Upper lobe of left lung (tissue), 6 donors: ENCODE measurements around the gene ZNF746. TPM values are rescaled to one million over a fixed set of nuclear protein-coding genes. Genes with fewer than 3 reads are reported as not detected.
A peak's percentile ranks its signal among the peaks of the same experiment; 100 is the strongest.

Experiments
- ATAC-seq, 2 donors: fragments of 200-7000 bp; cut with Tn5 transposase; one replicate each; pipeline ENCODE4 v1.9.1; 2022; ENCODE audit warnings: mild to moderate bottlenecking in 2 of 2, moderate library complexity in 2 of 2; ENCODE audit not compliant: low FRiP score in 2 of 2
- DNase-seq, 2 donors: peaks; one replicate each; pipeline ENCODE4 v3.0.0-alpha.2; 2019 to 2020
- H3K27ac ChIP-seq, 4 donors: fragments of 200-600 bp; sonication (generic); one replicate each; pipeline ENCODE4 v1.5.1; 2016 to 2019
- H3K27me3 ChIP-seq, 4 donors: fragments of 200-600 bp; sonication (generic); one replicate each; pipeline ENCODE4 v1.5.1; 2017 to 2019
- H3K36me3 ChIP-seq, 4 donors: fragments of 200-600 bp; sonication (generic); one replicate each; pipeline ENCODE4 v1.5.1; 2016 to 2019
- H3K4me1 ChIP-seq, 4 donors: fragments of 200-600 bp; sonication (generic); one replicate each; pipeline ENCODE4 v1.5.1; 2018 to 2019
- H3K4me3 ChIP-seq, 4 donors: fragments of 200-600 bp; sonication (generic); one replicate each; pipeline ENCODE4 v1.5.1; 2017 to 2019; ENCODE audit warnings: mild to moderate bottlenecking in 2 of 4, moderate library complexity in 1 of 4
- H3K9me3 ChIP-seq, 4 donors: fragments of 200-600 bp; sonication (generic); one replicate each; pipeline ENCODE4 v1.5.1; 2018 to 2019
- CTCF ChIP-seq, 6 experiments: fragments of 450-650 bp in 4 of 6; fragments of 200-600 bp in 2 of 6; sonication (generic) in 2 of 6; IDR thresholded peaks; one replicate each; pipeline ENCODE4 v1.5.1; 2016 to 2019; ENCODE audit warnings: antibody characterized with exemption in 6 of 6
- EP300 ChIP-seq, 4 donors: sonication (generic); formaldehyde crosslinking; IDR thresholded peaks; one replicate each; pipeline ENCODE4 v1.5.1; 2017; ENCODE audit warnings: antibody characterized with exemption in 4 of 4, control low read depth in 2 of 4
- POLR2A ChIP-seq, 4 donors: fragments of 450-650 bp; IDR thresholded peaks; one replicate each; pipeline ENCODE4 v1.5.1; 2016 to 2017; ENCODE audit warnings: antibody characterized with exemption in 4 of 4, mild to moderate bottlenecking in 2 of 4
- POLR2AphosphoS5 ChIP-seq, 2 donors: sonication (generic); formaldehyde crosslinking; IDR thresholded peaks; one replicate each; pipeline ENCODE4 v1.5.1; 2017; ENCODE audit warnings: antibody characterized with exemption in 2 of 2
- WGBS, 2 donors: methylation state at CpG; one replicate each; pipeline ENCODE4 v1.1.5; 2017 to 2018; 5-methylcytosine and 5-hydroxymethylcytosine counted together
- total RNA-seq, 6 donors: library from RNA; depleted of rRNA in 4 of 6; stranded (reverse); fragments of >200 nt in 4 of 6; gene quantifications; one replicate each; pipeline versions ENCODE4 v1.1.0 to v1.2.1, GENCODE V29; 2016 to 2021
- donor health status: DM: no; HTN: no; CAD: no; lungs with moderate emphysema.
- donor health status: DM: no; HTN: yes; CAD: no; lungs with severe emphysema.

Gene ZNF746
- total RNA-seq, 6 donors from 2014 or later, result 19.4 to 54.5 (median 25.2) TPM

- ATAC-seq (no peak), DNase-seq (no peak)
- Histone ChIP-seq H3K9me3 (no peaks in the 10 kb centered on the region), H3K36me3 (peaks cover 7 to 67% (median 44%) of the 10 kb centered on the region in 4 donors), H3K27ac (no peak overlapping the region), H3K4me1 (no peaks in the 10 kb centered on the region), H3K27me3 (no peaks in the 10 kb centered on the region), H3K4me3 (no peak overlapping the region)
- 90 to 92% methylated on average over 8 of the region's 8 CpGs for WGBS, 2 donors
- TF ChIP-seq EP300 (IDR thresholded peaks at IDR 0.05) (no peak), POLR2A (IDR thresholded peaks at IDR 0.05) (no peak), CTCF (IDR thresholded peaks at IDR 0.05) (no peak), POLR2AphosphoS5 (IDR thresholded peaks at IDR 0.05) (no peak)
These were observed 64.5 kb downstream of the ZNF746 start for GRCh38 chr7:149433124-149433523.

GRCh38 chr7:149432121-149432691 lies 65.4 kb downstream of the ZNF746 start:
- 93 to 97% methylated on average over 44 to 53 of the region's 53 CpGs for WGBS, 2 donors
- Histone ChIP-seq H3K9me3 (no peaks in the 10 kb centered on the region), H3K36me3 (peaks cover 7 to 64% (median 44%) of the 10 kb centered on the region in 4 donors), H3K4me1 (no peaks in the 10 kb centered on the region), H3K4me3 (no peak overlapping the region), H3K27me3 (no peaks in the 10 kb centered on the region), H3K27ac (no peak overlapping the region)
- TF ChIP-seq CTCF (IDR thresholded peaks at IDR 0.05), result no peak
- no peak for TF ChIP-seq EP300 (IDR thresholded peaks at IDR 0.05)
- no peak for TF ChIP-seq POLR2AphosphoS5 (IDR thresholded peaks at IDR 0.05)
- TF ChIP-seq POLR2A (IDR thresholded peaks at IDR 0.05), result no peak
- ATAC-seq (peak; percentile 13 to 45), DNase-seq (peak in 1 of 2 donors; percentile 78)

- 93 to 96% methylated on average over 36 to 65 of the region's 66 CpGs for whole genome bisulfite sequencing, 2 donors
- peaks cover 7 to 61% (median 43%) of the 10 kb centered on the region in 4 donors for H3K36me3 ChIP-seq
These were observed 66.0 kb downstream of the ZNF746 start for GRCh38 chr7:149431486-149432120.

GRCh38 chr7:149430192-149430591 lies 67.4 kb downstream of the ZNF746 start:
- H3K36me3 ChIP-seq, result peaks cover 7 to 47% (median 33%) of the 10 kb centered on the region in 4 donors
- no peaks in the 10 kb centered on the region for H3K27me3 ChIP-seq
- no peak overlapping the region for H3K4me3 ChIP-seq
- WGBS, 2 donors, result 88% methylated on average over 4 of the region's 4 CpGs
- H3K4me1 ChIP-seq, result no peaks in the 10 kb centered on the region
- DNase-seq (no peak), ATAC-seq (no peak)
- H3K27ac ChIP-seq, result no peak overlapping the region
- no peaks in the 10 kb centered on the region for H3K9me3 ChIP-seq
- TF ChIP-seq POLR2A (IDR thresholded peaks at IDR 0.05), result no peak
- TF ChIP-seq POLR2AphosphoS5 (IDR thresholded peaks at IDR 0.05), result no peak
- no peak for TF ChIP-seq CTCF (IDR thresholded peaks at IDR 0.05)
- TF ChIP-seq EP300 (IDR thresholded peaks at IDR 0.05), result no peak

More at GRCh38 chr7:149431486-149432120, 66.0 kb downstream of the ZNF746 start:
- Histone ChIP-seq H3K27me3 (no peaks in the 10 kb centered on the region), H3K4me1 (no peaks in the 10 kb centered on the region), H3K9me3 (no peaks in the 10 kb centered on the region), H3K4me3 (no peak overlapping the region), H3K27ac (no peak overlapping the region)
- ATAC-seq (peak in 1 of 2 donors; percentile 7), DNase-seq (peak in 1 of 2 donors; percentile 79)
- no peak for TF ChIP-seq EP300 (IDR thresholded peaks at IDR 0.05)
- no peak for TF ChIP-seq POLR2AphosphoS5 (IDR thresholded peaks at IDR 0.05)
- TF ChIP-seq CTCF (IDR thresholded peaks at IDR 0.05), result no peak
- TF ChIP-seq POLR2A (IDR thresholded peaks at IDR 0.05), result no peak
